ENCODE results near the gene MPDU1. TPM values are rescaled to one million over a fixed set of nuclear protein-coding genes. Genes with fewer than 3 reads are reported as not detected.

MPDU1 gene
- total and polyA plus RNA-seq, 2 of the 13 experiments (the other 11 are each of a cell fraction or from before 2014, with no cell fraction given) = 112 to 167 TPM

DNA sequence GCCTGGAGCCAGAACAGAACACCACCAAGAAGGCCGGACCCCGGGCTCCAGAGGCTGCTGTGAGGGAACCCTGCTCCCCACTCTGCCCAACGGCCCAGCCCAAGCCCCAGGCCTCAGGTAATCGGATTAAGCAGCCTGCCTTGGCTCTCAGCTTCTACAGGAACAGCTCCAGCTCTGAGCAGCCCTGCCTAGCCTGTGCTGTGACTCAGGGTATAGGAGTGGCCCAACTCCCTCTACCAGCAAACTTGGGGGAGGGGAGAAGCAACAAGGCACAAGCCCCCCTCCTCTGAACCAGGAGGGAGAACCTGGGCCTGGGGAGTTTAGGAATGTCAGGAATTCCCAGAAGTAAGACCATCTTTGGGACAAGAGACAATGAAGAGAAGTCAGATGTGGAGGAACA, 7.1 kb downstream of the MPDU1 start:
- intact Hi-C loops (cut with micrococcal nuclease; ENCODE audit: unreplicated experiment) = no loop called here
- no peak overlapping the region for H3K4me2 ChIP-seq (ENCODE audit: low read depth, low read length)

DNA sequence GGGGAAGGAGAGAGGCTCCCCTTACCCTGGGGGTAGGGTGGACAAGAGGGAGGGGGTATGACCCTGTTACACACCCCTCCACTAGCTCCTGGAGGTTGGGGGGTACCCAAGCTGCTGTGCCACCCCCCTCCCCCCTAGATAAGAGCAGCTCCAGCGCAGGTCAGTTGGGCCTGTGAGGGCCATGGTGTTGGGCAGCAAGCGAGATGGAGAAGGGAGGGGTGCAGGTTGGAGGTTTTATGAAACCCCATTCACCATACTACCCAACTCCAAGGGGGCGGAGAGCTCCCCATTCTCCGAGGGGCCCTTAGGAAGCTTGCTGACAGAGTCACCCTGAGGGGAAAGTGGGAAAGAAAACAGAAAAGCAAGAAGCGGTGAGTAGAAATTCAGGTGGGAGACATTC, 7.9 kb downstream of the MPDU1 start:
- 98% methylated on average over 5 of the region's 5 CpGs for WGBS (ENCODE audit: low lambda C conversion rate)
- intact Hi-C loops (cut with micrococcal nuclease; ENCODE audit: unreplicated experiment) = no loop called here
- H3K4me2 ChIP-seq (ENCODE audit: low read depth, low read length) = no peak overlapping the region

More for the DNA sequence above, 7.1 kb downstream of the MPDU1 start:
- DNase-seq (ENCODE audit: low spot score) (no peak), ATAC-seq (peak; percentile 9; the same call in 1 of the 3 replicates), FAIRE-seq (no peak)
- TF ChIP-seq NCOA5 (CRISPR knock-in tag; IDR thresholded peaks at IDR 0.05) (no peak), RBFOX2 (IDR thresholded peaks at IDR 0.05; ENCODE audit: low read depth, low read length) (0 out of 2 replicates have a peak, but pooled peaks have one; percentile 16), POLR2G (IDR thresholded peaks at IDR 0.05; ENCODE audit: low read depth, low read length) (peak; percentile 25), RBM22 (optimal IDR thresholded peaks at IDR 0.05; ENCODE audit: low read length) (peak; percentile 44), AGO2 (optimal IDR thresholded peaks at IDR 0.05; ENCODE audit: low read depth, low read length) (peak; percentile 46)
- Histone ChIP-seq H2AFZ (ENCODE audit: low read length) (no peak overlapping the region), H4K20me1 (ENCODE audit: insufficient read depth, low read length) (no peaks in the 10 kb centered on the region), H3K79me2 (ENCODE audit: insufficient read depth, low read length) (no peaks in the 10 kb centered on the region), H3K36me3 (replicated peaks in 1 of 2; ENCODE audit: control insufficient read depth in 1 of 2, insufficient read depth in 2 of 2, low read length in 2 of 2) (peaks cover 33 to 66% of the 10 kb centered on the region in 2 experiments), H3K4me1 (ENCODE audit: insufficient read depth, low read length) (no peaks in the 10 kb centered on the region), H3K9me3 (ENCODE audit: low read length) (no peaks in the 10 kb centered on the region), H3K27ac (ENCODE audit: extremely low read length, insufficient read depth, low read length) (peak overlapping the region; percentile 13), H3K9ac (ENCODE audit: insufficient read depth, low read depth, low read length) (no peak overlapping the region), H3K27me3 (ENCODE audit: control insufficient read depth in 1 of 2, insufficient read depth in 2 of 2, low read length in 2 of 2) (no peaks in the 10 kb centered on the region), H3K4me3 (replicated peaks in 1 of 3; ENCODE audit: insufficient read depth in 1 of 3, low read depth in 2 of 3, low read length in 3 of 3) (no peak overlapping the region)
- POLR2A ChIA-PET = no interaction called here
- 95% methylated on average over 4 of the region's 4 CpGs for WGBS (ENCODE audit: low lambda C conversion rate)
- in situ Hi-C loops (cut with HindIII; ENCODE audit: extremely low pct_ligation_motif_present, low pct_unique_long_range_greater_than_20kb) = no loop called here
- no TSS peak for BruUV-seq (replicated peaks)
- CTCF ChIA-PET (ENCODE audit: low intra/inter-chr PET ratio, low total read pairs) = no interaction called here

More for the DNA sequence above, 7.9 kb downstream of the MPDU1 start:
- peaks cover 38 to 69% of the 10 kb centered on the region in 2 experiments for H3K36me3 ChIP-seq (replicated peaks in 1 of 2; ENCODE audit: control insufficient read depth in 1 of 2, insufficient read depth in 2 of 2, low read length in 2 of 2)
- TF ChIP-seq AGO1 (IDR thresholded peaks at IDR 0.05; ENCODE audit: low read depth, low read length, poor library complexity, severe bottlenecking) (no peak), HINFP (CRISPR knock-in tag; IDR thresholded peaks at IDR 0.05; ENCODE audit: low read depth) (no peak), ZZZ3 (CRISPR knock-in tag; IDR thresholded peaks at IDR 0.05; ENCODE audit: borderline replicate concordance) (no peak), ZNF790 (CRISPR knock-in tag; IDR thresholded peaks at IDR 0.05; ENCODE audit: borderline replicate concordance) (no peak)
- TF ChIP-seq, protein P1, sequence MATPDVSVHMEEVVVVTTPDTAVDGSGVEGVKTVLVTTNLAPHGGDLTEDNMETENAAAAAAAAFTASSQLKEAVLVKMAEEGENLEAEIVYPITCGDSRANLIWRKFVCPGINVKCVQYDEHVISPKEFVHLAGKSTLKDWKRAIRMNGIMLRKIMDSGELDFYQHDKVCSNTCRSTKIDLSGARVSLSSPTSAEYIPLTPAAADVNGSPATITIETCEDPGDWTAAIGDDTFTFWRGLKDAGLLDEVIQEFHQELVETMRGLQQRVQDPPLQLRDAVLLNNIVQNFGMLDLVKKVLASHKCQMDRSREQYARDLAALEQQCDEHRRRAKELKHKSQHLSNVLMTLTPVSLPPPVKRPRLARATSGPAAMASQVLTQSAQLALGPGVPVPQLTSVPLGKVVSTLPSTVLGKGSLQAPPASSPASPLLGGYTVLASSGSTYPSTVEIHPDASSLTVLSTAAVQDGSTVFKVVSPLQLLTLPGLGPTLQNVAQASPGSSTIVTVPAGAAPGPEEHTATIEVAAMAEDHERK (CRISPR knock-in tag; IDR thresholded peaks at IDR 0.05; ENCODE audit: low read depth) = no peak
- no peaks in the 10 kb centered on the region for H3K9me3 ChIP-seq (ENCODE audit: low read length)
- in situ Hi-C loops (cut with HindIII; ENCODE audit: extremely low pct_ligation_motif_present, low pct_unique_long_range_greater_than_20kb) = no loop called here
- ATAC-seq = no peak
- no peak overlapping the region for H3K9ac ChIP-seq (ENCODE audit: insufficient read depth, low read depth, low read length)
- POLR2A ChIA-PET = no interaction called here
- H3K79me2 ChIP-seq (ENCODE audit: insufficient read depth, low read length) = no peaks in the 10 kb centered on the region
- H3K27ac ChIP-seq (ENCODE audit: extremely low read length, insufficient read depth, low read length) = no peak overlapping the region
- DNase-seq (ENCODE audit: low spot score) = no peak
- no peaks in the 10 kb centered on the region for H3K27me3 ChIP-seq (ENCODE audit: control insufficient read depth in 1 of 2, insufficient read depth in 2 of 2, low read length in 2 of 2)
- H3K4me3 ChIP-seq (replicated peaks in 1 of 3; ENCODE audit: insufficient read depth in 1 of 3, low read depth in 2 of 3, low read length in 3 of 3) = no peak overlapping the region
- no peak overlapping the region for H2AFZ ChIP-seq (ENCODE audit: low read length)
- no peak for FAIRE-seq
- no peaks in the 10 kb centered on the region for H3K4me1 ChIP-seq (ENCODE audit: insufficient read depth, low read length)
- CTCF ChIA-PET (ENCODE audit: low intra/inter-chr PET ratio, low total read pairs) = no interaction called here
- BruUV-seq (replicated peaks) = no TSS peak
- no peaks in the 10 kb centered on the region for H4K20me1 ChIP-seq (ENCODE audit: insufficient read depth, low read length)

Data from HepG2 (cell line).